CD4-positive, alpha-beta memory T cell (primary cell): ENCODE measurements around the gene GALNTL6. TPM values are rescaled to one million over a fixed set of nuclear protein-coding genes. Genes with fewer than 3 reads are reported as not detected.

Experiments used
- CTCF ChIA-PET: fragments of 350-600 bp; sonication (Branson Sonifier 250); formaldehyde crosslinking; loops from one replicate; lab custom pipeline; 2021; ENCODE audit warnings: inconsistent platforms; ENCODE audit not compliant: partially characterized antibody; lab: Charles Lee
- POLR2A ChIA-PET: fragments of 350-600 bp; sonication (Branson Sonifier 250); formaldehyde crosslinking; loops from one replicate; lab custom pipeline; 2021; ENCODE audit not compliant: partially characterized antibody; lab: Charles Lee
- DNase-seq, 5 donors: peaks; one replicate each; pipeline versions ENCODE4 v3.0.0 to v3.0.0-alpha.2; 2020 to 2022; ENCODE audit warnings: mixed read lengths in 1 of 5
- H3K27ac ChIP-seq: one replicate; pipeline ENCODE4 v1.7.0; 2013; ENCODE audit warnings: low read depth, low read length
- H3K27me3 ChIP-seq: 2 replicates; pipeline ENCODE4 v1.7.0; 2013; ENCODE audit warnings: mild to moderate bottlenecking, low read length, moderate library complexity; ENCODE audit not compliant: insufficient read depth
- H3K36me3 ChIP-seq: 2 replicates; pipeline ENCODE4 v1.7.0; 2013; ENCODE audit warnings: mild to moderate bottlenecking, low read length, moderate library complexity; ENCODE audit not compliant: insufficient read depth
- H3K4me1 ChIP-seq: 2 replicates; pipeline ENCODE4 v1.7.0; 2013; ENCODE audit warnings: mild to moderate bottlenecking, low read length, moderate library complexity; ENCODE audit not compliant: insufficient read depth
- H3K4me3 ChIP-seq, 2 donors: one replicate each; pipeline ENCODE4 v1.7.0; 2013; ENCODE audit warnings: low read length in 2 of 2, mild to moderate bottlenecking in 1 of 2
- H3K9me3 ChIP-seq, 2 donors: one replicate each; pipeline ENCODE4 v1.7.0; 2013; ENCODE audit warnings: low read length in 2 of 2, control low read depth in 1 of 2; ENCODE audit not compliant: control insufficient read depth in 1 of 2
- H3K27ac Mint-ChIP-seq, 7 donors: one replicate each; pipeline ENCODE4 v1.8.0; 2020 to 2021; ENCODE audit warnings: mixed read lengths in 7 of 7, mild to moderate bottlenecking in 6 of 7, inconsistent platforms in 3 of 7, moderate library complexity in 3 of 7
- H3K27me3 Mint-ChIP-seq, 2 donors: one replicate each; pipeline ENCODE4 v1.8.0; 2020 to 2021; ENCODE audit warnings: mixed read lengths in 2 of 2
- H3K36me3 Mint-ChIP-seq, 2 donors: one replicate each; pipeline ENCODE4 v1.8.0; 2020 to 2021; ENCODE audit warnings: mixed read lengths in 2 of 2, inconsistent platforms in 1 of 2, mild to moderate bottlenecking in 1 of 2
- H3K4me1 Mint-ChIP-seq, 4 donors: one replicate each; pipeline ENCODE4 v1.8.0; 2020 to 2021; ENCODE audit warnings: mixed read lengths in 4 of 4, mild to moderate bottlenecking in 1 of 4
- H3K4me3 Mint-ChIP-seq, 8 donors: one replicate each; pipeline ENCODE4 v1.8.0; 2020 to 2021; ENCODE audit warnings: mixed read lengths in 8 of 8, mild to moderate bottlenecking in 7 of 8, moderate library complexity in 6 of 8, inconsistent platforms in 3 of 8
- H3K9me3 Mint-ChIP-seq, 8 donors: one replicate each; pipeline ENCODE4 v1.8.0; 2020 to 2021; ENCODE audit warnings: mixed read lengths in 8 of 8, mild to moderate bottlenecking in 5 of 8, inconsistent platforms in 3 of 8, moderate library complexity in 1 of 8
- intact Hi-C: fragments of 100-400 bp; cut with micrococcal nuclease; formaldehyde crosslinking; loops from one replicate; pipeline ENCODE4 v1.15.1; 2023
- polyA plus RNA-seq, 2 donors: library from polyadenylated mRNA; unstranded; fragments of 300-500 nt; fragmentation: Illumina TruSeq; gene quantifications; one replicate each; pipeline ENCODE4 v1.2.3, GENCODE V29; 2021
- total RNA-seq, 2 experiments: library from RNA; stranded (reverse); gene quantifications; one replicate each; pipeline ENCODE4 v1.2.3, GENCODE V29; 2021

Gene GALNTL6
- total and polyA plus RNA-seq, 4 experiments from 2014 or later: not detected

- peaks cover 6% of the 10 kb centered on the region for H3K27me3 ChIP-seq
- no peak overlapping the region for H3K4me3 ChIP-seq
- H3K27ac Mint-ChIP-seq: no peak overlapping the region
- no peaks in the 10 kb centered on the region for H3K9me3 Mint-ChIP-seq
- DNase-seq: no peak
- H3K36me3 ChIP-seq: no peaks in the 10 kb centered on the region
- H3K4me1 Mint-ChIP-seq: no peaks in the 10 kb centered on the region
- no peaks in the 10 kb centered on the region for H3K9me3 ChIP-seq
- ChIA-PET POLR2A (no interaction called here), CTCF (no interaction called here)
- no peaks in the 10 kb centered on the region for H3K4me1 ChIP-seq
- no peaks in the 10 kb centered on the region for H3K36me3 Mint-ChIP-seq
- no peak overlapping the region for H3K27ac ChIP-seq
- H3K4me3 Mint-ChIP-seq: no peak overlapping the region
- peaks cover 5 to 8% of the 10 kb centered on the region in 2 donors for H3K27me3 Mint-ChIP-seq
- intact Hi-C loops: no loop called here
Measured at GRCh38 chr4:173051716-173052115, 1238.5 kb downstream of the GALNTL6 start.

- Mint-ChIP-seq H3K4me1 (no peaks in the 10 kb centered on the region), H3K27me3 (peaks cover 5 to 8% of the 10 kb centered on the region in 2 donors), H3K27ac (no peak overlapping the region), H3K4me3 (no peak overlapping the region), H3K9me3 (no peaks in the 10 kb centered on the region), H3K36me3 (no peaks in the 10 kb centered on the region)
- no peak for DNase-seq
- Histone ChIP-seq H3K27ac (no peak overlapping the region), H3K27me3 (peaks cover 6% of the 10 kb centered on the region), H3K4me3 (no peak overlapping the region), H3K36me3 (no peaks in the 10 kb centered on the region), H3K9me3 (no peaks in the 10 kb centered on the region), H3K4me1 (no peaks in the 10 kb centered on the region)
- ChIA-PET CTCF (no interaction called here), POLR2A (no interaction called here)
- intact Hi-C loops: no loop called here
Measured at GRCh38 chr4:173052439-173052838, 1239.2 kb downstream of the GALNTL6 start.

DNA sequence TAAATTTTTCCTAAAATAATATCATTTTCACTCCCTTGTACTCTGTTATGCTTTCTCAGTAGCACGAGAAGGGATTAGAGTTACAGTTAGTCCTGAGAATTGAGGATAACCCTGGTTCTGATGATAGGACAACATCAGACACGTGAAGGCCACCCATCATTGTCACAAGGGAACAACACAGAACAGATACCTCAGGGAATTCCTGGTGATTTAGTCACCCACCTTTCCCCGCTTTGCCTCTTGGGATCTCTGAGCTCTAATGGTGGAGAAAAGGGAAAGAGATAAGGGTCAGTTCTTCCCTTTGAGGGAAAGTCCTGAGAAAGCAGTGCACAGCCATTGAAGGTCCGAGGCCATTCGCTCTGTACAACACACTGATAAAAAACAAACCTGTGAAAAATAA lies 1243.1 kb downstream of the GALNTL6 start:
- CTCF ChIA-PET: interaction anchor here (1.2 kb wide), 1 partner anchor 43 kb away, joined by 3 read pairs; no protein-coding TSS in a partner anchor
- H3K4me1 Mint-ChIP-seq: no peaks in the 10 kb centered on the region
- H3K9me3 Mint-ChIP-seq: no peaks in the 10 kb centered on the region
- H3K36me3 ChIP-seq: no peaks in the 10 kb centered on the region
- H3K36me3 Mint-ChIP-seq: no peaks in the 10 kb centered on the region
- no peaks in the 10 kb centered on the region for H3K4me1 ChIP-seq
- H3K27ac Mint-ChIP-seq: no peak overlapping the region
- H3K4me3 Mint-ChIP-seq: no peak overlapping the region
- H3K27me3 ChIP-seq: peaks cover 6% of the 10 kb centered on the region
- intact Hi-C loops: no loop called here
- POLR2A ChIA-PET: no interaction called here
- no peak for DNase-seq
- H3K27ac ChIP-seq: no peak overlapping the region
- no peaks in the 10 kb centered on the region for H3K9me3 ChIP-seq
- peaks cover under 1 to 4% of the 10 kb centered on the region in 2 donors for H3K27me3 Mint-ChIP-seq
- no peak overlapping the region for H3K4me3 ChIP-seq

DNA sequence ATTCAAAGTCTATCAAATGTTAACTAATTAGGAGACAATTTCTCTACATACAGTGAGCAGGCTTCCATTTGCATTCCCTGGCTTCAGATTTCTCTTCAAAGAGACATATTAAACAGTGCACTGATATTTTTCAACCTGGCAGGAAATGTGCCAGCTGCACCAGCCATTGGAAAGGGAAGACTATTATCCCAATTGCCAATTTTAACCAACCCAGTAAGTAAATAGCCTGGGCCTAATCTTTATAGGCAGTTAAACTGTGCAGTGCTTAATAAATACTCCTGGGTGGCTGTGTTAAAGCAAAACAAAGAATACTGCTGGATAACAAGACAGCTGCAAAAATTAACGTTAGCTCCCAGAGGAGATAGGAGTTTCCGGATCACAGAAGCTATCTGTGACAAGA lies 1243.5 kb downstream of the GALNTL6 start:
- CTCF ChIA-PET: interaction anchor here (1.2 kb wide), 1 partner anchor 43 kb away, joined by 3 read pairs; no protein-coding TSS in a partner anchor
- POLR2A ChIA-PET: no interaction called here
- Mint-ChIP-seq H3K4me3 (no peak overlapping the region), H3K9me3 (no peaks in the 10 kb centered on the region), H3K36me3 (no peaks in the 10 kb centered on the region), H3K27me3 (peaks cover 0 to 4% of the 10 kb centered on the region in 2 donors), H3K27ac (no peak overlapping the region), H3K4me1 (no peaks in the 10 kb centered on the region)
- H3K36me3 ChIP-seq: no peaks in the 10 kb centered on the region
- H3K9me3 ChIP-seq: no peaks in the 10 kb centered on the region
- no peak overlapping the region for H3K4me3 ChIP-seq
- peaks cover 6% of the 10 kb centered on the region for H3K27me3 ChIP-seq
- intact Hi-C loops: no loop called here
- H3K4me1 ChIP-seq: no peaks in the 10 kb centered on the region
- no peak overlapping the region for H3K27ac ChIP-seq
- DNase-seq: no peak

GRCh38 chr4:173057442-173057841 lies 1244.2 kb downstream of the GALNTL6 start:
- H3K9me3 Mint-ChIP-seq: peaks cover 0 to 2% (median 0%) of the 10 kb centered on the region in 8 donors

GRCh38 chr4:173057901-173058300 lies 1244.7 kb downstream of the GALNTL6 start:
- no peaks in the 10 kb centered on the region for H3K9me3 ChIP-seq
- peaks cover 6% of the 10 kb centered on the region for H3K27me3 ChIP-seq
- POLR2A ChIA-PET: no interaction called here
- Mint-ChIP-seq H3K4me3 (no peak overlapping the region), H3K4me1 (no peaks in the 10 kb centered on the region), H3K9me3 (peaks cover 0 to 3% (median 0%) of the 10 kb centered on the region in 8 donors), H3K27me3 (peaks cover 0 to 4% of the 10 kb centered on the region in 2 donors), H3K27ac (no peak overlapping the region), H3K36me3 (no peaks in the 10 kb centered on the region)
- H3K4me3 ChIP-seq: no peak overlapping the region
- DNase-seq: no peak
- no peaks in the 10 kb centered on the region for H3K4me1 ChIP-seq
- intact Hi-C loops: no loop called here
- no peak overlapping the region for H3K27ac ChIP-seq
- CTCF ChIA-PET: interaction anchor here (1.5 kb wide), 1 partner anchor 44 kb away, joined by 3 read pairs; no protein-coding TSS in a partner anchor
- H3K36me3 ChIP-seq: no peaks in the 10 kb centered on the region

More at GRCh38 chr4:173057442-173057841, 1244.2 kb downstream of the GALNTL6 start:
- no peaks in the 10 kb centered on the region for H3K9me3 ChIP-seq
- intact Hi-C loops: no loop called here
- Mint-ChIP-seq H3K36me3 (no peaks in the 10 kb centered on the region), H3K4me3 (no peak overlapping the region), H3K4me1 (no peaks in the 10 kb centered on the region), H3K27ac (no peak overlapping the region), H3K27me3 (peaks cover 0 to 4% of the 10 kb centered on the region in 2 donors)
- H3K4me3 ChIP-seq: no peak overlapping the region
- peaks cover 6% of the 10 kb centered on the region for H3K27me3 ChIP-seq
- no peaks in the 10 kb centered on the region for H3K36me3 ChIP-seq
- no peaks in the 10 kb centered on the region for H3K4me1 ChIP-seq
- no peak overlapping the region for H3K27ac ChIP-seq
- POLR2A ChIA-PET: no interaction called here
- no peak for DNase-seq
- CTCF ChIA-PET: no interaction called here

- Mint-ChIP-seq H3K36me3 (no peaks in the 10 kb centered on the region), H3K27me3 (no peaks in the 10 kb centered on the region), H3K27ac (no peak overlapping the region), H3K9me3 (peaks cover under 1 to 22% (median 7%) of the 10 kb centered on the region in 8 donors), H3K4me3 (no peak overlapping the region), H3K4me1 (no peaks in the 10 kb centered on the region)
- Histone ChIP-seq H3K36me3 (no peaks in the 10 kb centered on the region), H3K9me3 (no peaks in the 10 kb centered on the region), H3K27ac (no peak overlapping the region), H3K27me3 (peaks cover 3% of the 10 kb centered on the region), H3K4me3 (no peak overlapping the region), H3K4me1 (no peaks in the 10 kb centered on the region)
- DNase-seq: no peak
- ChIA-PET POLR2A (no interaction called here), CTCF (no interaction called here)
- intact Hi-C loops: no loop called here
Measured at GRCh38 chr4:173061160-173061559, 1248.0 kb downstream of the GALNTL6 start.
